Measurements from ENCODE around the gene CCSER1.
"Not testable (repeated sequence)": the region's sequence is repeated elsewhere in the genome, so short reads cannot be mapped to it uniquely, and the experiment has no call there.

CCSER1 gene

DNA sequence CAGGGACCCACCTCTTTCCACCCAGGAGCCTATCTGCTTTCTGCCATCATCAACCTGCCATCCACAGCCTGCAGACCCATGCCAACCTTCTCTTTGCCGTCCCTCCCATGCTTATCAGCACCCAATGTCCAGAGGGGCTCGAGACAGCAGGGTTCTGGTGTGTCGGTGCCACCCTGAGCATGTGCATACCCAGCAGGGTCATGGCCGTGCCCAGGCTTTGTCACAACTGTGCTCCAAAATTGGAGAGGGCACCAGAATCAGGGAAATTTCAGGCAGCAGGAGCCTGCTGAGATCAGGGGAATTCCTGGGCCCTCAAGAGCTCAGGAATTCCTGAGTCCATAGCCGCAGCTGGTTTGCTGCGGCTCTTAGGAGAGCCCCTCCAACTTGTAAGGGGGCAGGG lies 330.6 kb downstream of the CCSER1 start:
- DNase-seq = no peak

- DNase-seq = no peak
These were observed 331.4 kb downstream of the CCSER1 start for GRCh38 chr4:90458576-90458975.

GRCh38 chr4:90474484-90474883 lies 347.3 kb downstream of the CCSER1 start:
- DNase-seq = no peak

DNA sequence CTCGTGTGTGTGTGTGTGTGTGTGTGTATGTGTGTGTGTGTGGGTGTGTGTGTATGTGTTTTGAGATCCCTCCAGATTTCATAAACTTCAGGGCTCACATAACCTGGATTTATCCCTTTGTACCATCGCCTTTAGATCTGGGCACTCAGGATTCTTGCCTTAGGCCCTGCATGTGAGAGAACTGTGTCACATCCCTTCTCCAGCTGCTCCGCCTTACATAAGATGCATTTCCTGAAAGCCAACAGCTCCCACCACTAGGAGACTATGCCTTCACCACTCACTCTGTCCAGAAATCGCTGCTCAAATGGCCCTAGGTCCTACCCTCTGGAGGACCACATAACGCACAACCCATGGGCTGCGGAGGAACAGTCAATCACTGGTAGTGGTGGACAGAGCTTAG lies 348.8 kb downstream of the CCSER1 start:
- no peak for DNase-seq

GRCh38 chr4:90476586-90476985 lies 349.4 kb downstream of the CCSER1 start:
- no peak for DNase-seq

- not testable (repeated sequence) for DNase-seq
These were observed 357.7 kb downstream of the CCSER1 start for GRCh38 chr4:90484894-90485293.

DNA sequence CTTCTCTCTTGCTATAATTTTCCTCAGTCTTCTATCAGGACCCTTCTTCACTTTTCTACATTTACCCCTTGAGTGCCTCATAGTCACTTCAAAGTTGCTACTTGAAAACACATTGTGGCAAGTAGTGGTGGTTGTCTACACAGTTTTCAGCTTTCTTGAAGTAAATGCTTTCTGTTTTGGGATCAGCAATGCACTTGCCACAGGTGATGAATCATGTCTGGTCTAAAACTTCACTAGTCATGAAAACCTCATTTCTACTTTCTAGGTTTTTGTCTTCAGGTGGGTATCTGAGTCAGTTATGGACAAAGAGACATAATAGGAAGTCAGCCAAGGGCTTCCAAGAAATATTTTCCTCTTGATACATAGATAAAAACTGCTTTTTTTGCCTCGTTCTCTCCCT lies 359.2 kb downstream of the CCSER1 start:
- no peak for DNase-seq

DNA sequence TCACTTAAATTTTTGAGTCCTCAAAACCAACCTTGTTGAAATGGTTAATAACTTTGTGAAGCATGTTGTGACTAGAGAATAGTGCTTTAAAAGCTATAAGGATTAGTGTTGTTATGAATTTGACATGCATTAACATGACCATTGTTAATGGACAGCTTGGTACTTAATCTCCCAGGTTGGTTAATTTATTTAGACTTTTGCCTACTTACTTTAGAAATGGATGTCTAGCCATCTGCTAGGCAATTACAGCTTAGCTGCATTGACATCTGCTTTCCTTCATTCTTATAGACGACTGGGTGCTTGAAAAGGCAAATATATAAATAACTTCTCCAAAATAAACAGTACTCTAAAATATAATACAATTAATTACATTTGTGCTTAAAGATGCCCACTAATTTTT lies 368.0 kb downstream of the CCSER1 start:
- DNase-seq = no peak

DNA sequence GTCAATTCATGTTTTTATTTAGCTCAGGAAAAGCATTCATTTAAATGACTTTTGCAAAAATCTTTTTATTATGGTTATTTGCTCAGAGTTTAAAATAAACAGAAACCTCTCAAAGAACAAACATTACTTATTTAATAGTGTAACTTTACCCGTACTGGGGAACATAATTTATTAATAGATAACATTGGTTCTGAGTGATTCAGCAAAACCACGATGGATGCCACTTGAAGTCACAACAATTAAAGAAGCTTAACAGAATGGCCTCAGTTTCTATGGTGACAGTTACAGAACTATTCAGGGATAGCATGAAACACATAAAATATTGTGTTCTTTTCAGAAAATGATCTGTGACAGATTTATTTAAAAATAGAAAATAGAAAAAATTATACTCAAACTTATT lies 368.7 kb downstream of the CCSER1 start:
- no peak for DNase-seq

DNA sequence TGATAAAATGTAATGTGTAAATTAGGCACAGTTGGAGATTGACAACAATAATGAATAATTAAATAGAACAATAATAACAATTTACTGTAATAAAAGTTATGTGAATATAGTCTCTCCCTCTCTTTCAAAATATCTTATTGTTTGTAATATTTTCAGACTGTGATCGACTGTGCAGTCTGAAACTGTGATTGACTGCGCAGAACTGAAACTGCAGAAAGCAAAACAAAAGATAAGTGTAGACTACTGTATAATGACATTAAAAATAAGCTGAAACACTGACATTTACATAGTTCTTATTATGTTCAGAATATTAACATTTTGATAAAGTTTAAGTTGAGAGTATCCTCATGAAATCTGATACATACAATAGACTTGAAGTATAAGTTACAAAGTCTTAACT lies 371.0 kb downstream of the CCSER1 start:
- no peak for DNase-seq

GRCh38 chr4:90503677-90504076 lies 376.5 kb downstream of the CCSER1 start:
- no peak for DNase-seq

DNA sequence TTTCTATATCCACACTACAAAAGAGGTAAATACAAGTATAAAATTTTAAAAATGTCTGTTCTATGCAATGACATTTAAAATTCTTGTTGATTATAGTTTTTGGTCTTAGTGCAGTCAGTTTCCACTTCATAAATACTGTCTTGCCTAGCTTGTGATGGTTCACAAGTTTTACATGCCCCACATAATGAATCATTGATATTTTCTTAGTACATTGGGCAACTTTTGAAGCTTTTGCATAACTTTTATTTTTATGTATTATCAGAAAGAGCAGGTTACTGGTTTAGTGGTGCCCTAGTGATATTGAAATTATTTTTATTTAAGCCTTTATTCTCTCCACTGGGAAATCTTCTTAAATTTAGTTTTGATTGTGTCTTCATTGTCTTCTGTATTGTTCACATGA lies 388.0 kb downstream of the CCSER1 start:
- no peak for DNase-seq

GRCh38 chr4:90528551-90528950 lies 401.4 kb downstream of the CCSER1 start:
- no peak for DNase-seq

DNA sequence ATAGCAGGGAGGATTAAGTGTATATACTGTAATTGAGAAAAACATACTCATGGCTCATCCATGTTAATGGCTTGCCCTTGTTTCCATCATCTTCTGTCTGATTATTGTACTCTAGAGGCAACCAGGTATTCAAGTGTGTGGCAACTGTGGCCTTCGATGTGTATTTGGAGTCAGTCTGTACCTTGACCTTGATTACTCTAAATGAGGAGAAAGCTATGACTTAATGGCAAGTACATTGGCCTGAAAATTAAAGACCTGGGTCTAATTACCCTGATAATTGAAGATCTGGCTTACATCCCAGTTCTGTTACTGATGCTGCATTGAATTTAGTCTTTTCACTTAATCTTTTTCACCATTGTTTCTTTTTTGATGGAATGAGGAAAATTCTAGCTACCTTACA lies 409.2 kb downstream of the CCSER1 start:
- no peak for DNase-seq

- DNase-seq = no peak
These were observed 410.3 kb downstream of the CCSER1 start for GRCh38 chr4:90537491-90537890.

- DNase-seq = no peak
These were observed 413.3 kb downstream of the CCSER1 start for GRCh38 chr4:90540536-90540935.

GRCh38 chr4:90542216-90542615 lies 415.0 kb downstream of the CCSER1 start:
- no peak for DNase-seq

- no peak for DNase-seq
These were observed 416.4 kb downstream of the CCSER1 start for GRCh38 chr4:90543419-90544170.

- no peak for DNase-seq
These were observed 417.4 kb downstream of the CCSER1 start for GRCh38 chr4:90544532-90545045.

DNA sequence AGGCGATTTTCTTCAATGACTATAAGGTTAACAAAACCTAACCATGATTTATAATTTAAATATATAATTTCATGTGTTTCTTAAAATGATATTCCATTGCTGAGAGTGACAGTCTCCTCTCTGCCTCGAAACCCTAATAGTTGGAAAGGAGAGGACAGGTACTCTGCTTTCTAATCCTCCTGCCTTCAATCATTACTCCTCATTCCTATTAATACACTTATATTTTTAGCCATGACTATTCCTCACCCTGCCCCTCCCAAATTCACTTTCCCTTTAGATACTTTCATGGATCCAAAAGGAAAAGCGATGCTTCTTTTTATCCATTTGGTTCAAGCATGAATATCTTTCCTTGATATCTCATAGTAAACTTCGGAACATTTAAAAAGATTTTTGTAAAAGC lies 418.2 kb downstream of the CCSER1 start:
- no peak for DNase-seq

GRCh38 chr4:90546114-90546513 lies 418.9 kb downstream of the CCSER1 start:
- no peak for DNase-seq

GRCh38 chr4:90570615-90571014 lies 443.4 kb downstream of the CCSER1 start:
- DNase-seq = no peak

DNA sequence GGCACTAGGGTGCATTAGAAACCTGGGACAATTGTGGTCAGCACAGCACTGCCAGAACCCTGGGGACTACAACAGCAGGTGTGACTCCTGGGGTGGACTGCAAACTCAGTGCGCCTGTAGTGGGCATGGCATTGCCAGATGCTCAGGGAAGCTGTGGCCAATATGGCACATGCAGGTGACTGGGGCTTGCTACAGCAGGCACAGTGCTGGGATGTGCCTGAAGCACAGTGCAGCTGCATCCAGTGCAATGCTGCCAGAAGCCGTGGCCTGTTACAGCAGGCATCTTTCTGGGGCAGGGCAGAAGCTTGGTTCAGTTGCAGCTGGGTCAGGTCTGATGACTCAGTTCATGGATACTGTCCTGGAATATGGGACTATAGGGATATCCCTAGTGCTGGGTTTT lies 445.8 kb downstream of the CCSER1 start:
- DNase-seq = no peak

- no peak for DNase-seq
These were observed 448.2 kb downstream of the CCSER1 start for GRCh38 chr4:90575371-90575770.

GRCh38 chr4:90580326-90580725 lies 453.1 kb downstream of the CCSER1 start:
- no peak for DNase-seq
